Endometrial microvascular endothelial cells (primary cell): ENCODE results near the gene NKX2-3. TPM values are rescaled to one million over a fixed set of nuclear protein-coding genes. Genes with fewer than 3 reads are reported as not detected.

Experiments used
- in situ Hi-C: cut with HindIII; loops from 2 replicates; pipeline ENCODE4 v1.10.0; 2017; ENCODE audit warnings: low sequenced_read_pairs, low pct_unique_long_range_greater_than_20kb; ENCODE audit errors: inconsistent ontology term
- total RNA-seq: library from RNA; depleted of rRNA; stranded (reverse); fragments of >200 nt; gene quantifications from one replicate; pipeline ENCODE4 v1.2.3, GENCODE V29; 2015; ENCODE audit errors: inconsistent ontology term

The NKX2-3 gene
- total RNA-seq, 1 donor from 2014 or later: not detected

GRCh38 chr10:99536338-99537085 is 3.8 kb downstream of the NKX2-3 start:
- in situ Hi-C loops: loop anchor here (25.0 kb wide), 1 partner anchor 99 kb away; the partner anchor contains the start of gene GOT1

- in situ Hi-C loops: loop anchor here (25.0 kb wide), 1 partner anchor 100 kb away; the partner anchor contains the start of gene GOT1
Observed at GRCh38 chr10:99537086-99537988, 4.6 kb downstream of the NKX2-3 start.

GRCh38 chr10:99537989-99538917 is 5.5 kb downstream of the NKX2-3 start:
- in situ Hi-C loops: loop anchor here (25.0 kb wide), 1 partner anchor 101 kb away; the partner anchor contains the start of gene GOT1

- in situ Hi-C loops: loop anchor here (25.0 kb wide), 1 partner anchor 102 kb away; the partner anchor contains the start of gene GOT1
Observed at GRCh38 chr10:99539120-99539519, 6.4 kb downstream of the NKX2-3 start.

GRCh38 chr10:99539820-99540219 is 7.1 kb downstream of the NKX2-3 start:
- in situ Hi-C loops: loop anchor here (25.0 kb wide), 1 partner anchor 103 kb away; the partner anchor contains the start of gene GOT1

- in situ Hi-C loops: loop anchor here (25.0 kb wide), 1 partner anchor 103 kb away; the partner anchor contains the start of gene GOT1
Observed at GRCh38 chr10:99540306-99540656, 7.5 kb downstream of the NKX2-3 start.

GRCh38 chr10:99540657-99541531 is 8.2 kb downstream of the NKX2-3 start:
- in situ Hi-C loops: loop anchor here (25.0 kb wide), 1 partner anchor 104 kb away; the partner anchor contains the start of gene GOT1

GRCh38 chr10:99544322-99544721 is 11.6 kb downstream of the NKX2-3 start:
- in situ Hi-C loops: loop anchor here (25.0 kb wide), 1 partner anchor 107 kb away; the partner anchor contains the start of gene GOT1

GRCh38 chr10:99548041-99548530 is 15.3 kb downstream of the NKX2-3 start:
- in situ Hi-C loops: loop anchor here (25.0 kb wide), 1 partner anchor 111 kb away; the partner anchor contains the start of gene GOT1

GRCh38 chr10:99551158-99551557 is 18.4 kb downstream of the NKX2-3 start:
- in situ Hi-C loops: no loop called here

- in situ Hi-C loops: no loop called here
Observed at GRCh38 chr10:99551616-99552015, 18.9 kb downstream of the NKX2-3 start.

GRCh38 chr10:99555371-99555770 is 22.6 kb downstream of the NKX2-3 start:
- in situ Hi-C loops: no loop called here

- in situ Hi-C loops: no loop called here
Observed at GRCh38 chr10:99555825-99556523, 23.2 kb downstream of the NKX2-3 start.

- in situ Hi-C loops: no loop called here
Observed at GRCh38 chr10:99557044-99557443, 24.3 kb downstream of the NKX2-3 start.

GRCh38 chr10:99558708-99559107 is 26.0 kb downstream of the NKX2-3 start:
- in situ Hi-C loops: no loop called here

GRCh38 chr10:99560277-99561126 is 27.8 kb downstream of the NKX2-3 start:
- in situ Hi-C loops: no loop called here
